Measurements from ENCODE around the gene SLC25A18. TPM values are rescaled to one million over a fixed set of nuclear protein-coding genes. Genes with fewer than 3 reads are reported as not detected.
A peak's percentile ranks its signal among the peaks of the same experiment; 100 is the strongest.

The SLC25A18 gene
- total RNA-seq, 2 donors from 2014 or later, result 6.9 to 14.3 TPM

DNA sequence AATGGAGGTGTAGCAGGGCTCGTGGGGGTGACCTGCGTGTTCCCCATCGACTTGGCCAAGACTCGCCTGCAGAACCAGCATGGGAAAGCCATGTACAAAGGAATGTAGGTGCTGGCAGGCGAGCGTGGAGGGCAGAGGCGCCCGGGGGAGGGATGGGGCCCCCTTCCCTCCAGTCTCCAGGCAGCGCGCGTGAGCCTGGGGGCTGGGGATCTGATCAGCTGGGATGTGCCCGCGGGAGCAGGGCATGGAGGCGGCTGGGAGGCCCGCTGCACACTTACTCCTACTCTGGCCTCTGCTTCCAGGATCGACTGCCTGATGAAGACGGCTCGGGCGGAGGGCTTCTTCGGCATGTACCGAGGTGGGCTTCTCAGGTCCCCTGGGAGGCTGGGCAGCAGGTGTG lies 17.8 kb downstream of the SLC25A18 start:
- Histone ChIP-seq H3K36me3 (ENCODE audit: control insufficient read depth, insufficient read depth, low read length) (no peaks in the 10 kb centered on the region), H3K9me3 (ENCODE audit: control insufficient read depth, low read length) (no peaks in the 10 kb centered on the region), H3K4me3 (ENCODE audit: low read length) (no peak overlapping the region), H3K9ac (ENCODE audit: extremely low read depth, low read length, poor library complexity, severe bottlenecking) (no peak overlapping the region), H3K27me3 (ENCODE audit: control insufficient read depth, insufficient read depth, low read length, poor library complexity, severe bottlenecking) (no peaks in the 10 kb centered on the region), H3K4me1 (ENCODE audit: control insufficient read depth, insufficient read depth, low read length) (peaks cover 19% of the 10 kb centered on the region), H3K27ac (ENCODE audit: low read depth, low read length) (peak overlapping the region; percentile 47)
- no peaks in the 10 kb centered on the region for H3K27me3 Mint-ChIP-seq (ENCODE audit: insufficient read depth)
- no peak for DNase-seq
- peaks cover 22% of the 10 kb centered on the region for H3K36me3 Mint-ChIP-seq (ENCODE audit: low read depth)
- H3K4me3 Mint-ChIP-seq, result no peak overlapping the region
- no peaks in the 10 kb centered on the region for H3K9me3 Mint-ChIP-seq
- H3K4me1 Mint-ChIP-seq, result peaks cover 22% of the 10 kb centered on the region
- TF ChIP-seq, protein P1, sequence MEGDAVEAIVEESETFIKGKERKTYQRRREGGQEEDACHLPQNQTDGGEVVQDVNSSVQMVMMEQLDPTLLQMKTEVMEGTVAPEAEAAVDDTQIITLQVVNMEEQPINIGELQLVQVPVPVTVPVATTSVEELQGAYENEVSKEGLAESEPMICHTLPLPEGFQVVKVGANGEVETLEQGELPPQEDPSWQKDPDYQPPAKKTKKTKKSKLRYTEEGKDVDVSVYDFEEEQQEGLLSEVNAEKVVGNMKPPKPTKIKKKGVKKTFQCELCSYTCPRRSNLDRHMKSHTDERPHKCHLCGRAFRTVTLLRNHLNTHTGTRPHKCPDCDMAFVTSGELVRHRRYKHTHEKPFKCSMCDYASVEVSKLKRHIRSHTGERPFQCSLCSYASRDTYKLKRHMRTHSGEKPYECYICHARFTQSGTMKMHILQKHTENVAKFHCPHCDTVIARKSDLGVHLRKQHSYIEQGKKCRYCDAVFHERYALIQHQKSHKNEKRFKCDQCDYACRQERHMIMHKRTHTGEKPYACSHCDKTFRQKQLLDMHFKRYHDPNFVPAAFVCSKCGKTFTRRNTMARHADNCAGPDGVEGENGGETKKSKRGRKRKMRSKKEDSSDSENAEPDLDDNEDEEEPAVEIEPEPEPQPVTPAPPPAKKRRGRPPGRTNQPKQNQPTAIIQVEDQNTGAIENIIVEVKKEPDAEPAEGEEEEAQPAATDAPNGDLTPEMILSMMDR (conservative IDR thresholded peaks at IDR 0.05), result no peak
- WGBS, 2 experiments (ENCODE audit: insufficient coverage in 1 of 2, insufficient read length in 1 of 2), result 95 to 98% methylated on average over 12 to 21 of the region's 21 CpGs
- peak overlapping the region; percentile 61 for H3K27ac Mint-ChIP-seq

DNA sequence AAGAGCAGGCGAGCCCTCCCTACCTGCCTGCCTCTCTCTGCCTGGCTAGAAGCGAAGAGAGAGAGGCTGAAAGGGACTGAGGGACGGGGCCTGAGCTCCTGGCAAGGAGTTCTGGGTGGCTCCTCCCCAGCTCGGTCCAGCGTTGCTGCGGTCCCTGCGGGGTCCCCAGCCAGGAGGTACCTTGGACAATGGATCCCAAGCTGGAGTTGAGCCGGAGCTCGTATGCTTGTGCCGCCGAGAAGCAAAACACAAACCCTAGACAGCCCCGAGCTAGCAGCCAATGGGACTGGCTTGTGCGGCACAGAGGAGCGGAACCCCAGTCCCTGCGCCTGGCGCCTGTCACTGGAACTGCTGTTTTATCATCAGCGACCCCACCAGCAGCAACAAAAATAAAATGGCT lies 18.3 kb downstream of the SLC25A18 start:
- H3K9ac ChIP-seq (ENCODE audit: extremely low read depth, low read length, poor library complexity, severe bottlenecking), result no peak overlapping the region
- peaks cover 19% of the 10 kb centered on the region for H3K4me1 ChIP-seq (ENCODE audit: control insufficient read depth, insufficient read depth, low read length)
- H3K27me3 Mint-ChIP-seq (ENCODE audit: insufficient read depth), result no peaks in the 10 kb centered on the region
- H3K36me3 ChIP-seq (ENCODE audit: control insufficient read depth, insufficient read depth, low read length), result no peaks in the 10 kb centered on the region
- no peaks in the 10 kb centered on the region for H3K27me3 ChIP-seq (ENCODE audit: control insufficient read depth, insufficient read depth, low read length, poor library complexity, severe bottlenecking)
- no peak for DNase-seq
- no peak overlapping the region for H3K27ac Mint-ChIP-seq
- 94 to 95% methylated on average over 12 to 17 of the region's 17 CpGs for WGBS, 2 experiments (ENCODE audit: insufficient coverage in 1 of 2, insufficient read length in 1 of 2)
- TF ChIP-seq, protein P1 (conservative IDR thresholded peaks at IDR 0.05), result no peak
- H3K4me3 ChIP-seq (ENCODE audit: low read length), result no peak overlapping the region
- no peak overlapping the region for H3K27ac ChIP-seq (ENCODE audit: low read depth, low read length)
- H3K36me3 Mint-ChIP-seq (ENCODE audit: low read depth), result peaks cover 22% of the 10 kb centered on the region
- H3K4me3 Mint-ChIP-seq, result no peak overlapping the region
- no peaks in the 10 kb centered on the region for H3K9me3 Mint-ChIP-seq
- peaks cover 22% of the 10 kb centered on the region for H3K4me1 Mint-ChIP-seq
- no peaks in the 10 kb centered on the region for H3K9me3 ChIP-seq (ENCODE audit: control insufficient read depth, low read length)

DNA sequence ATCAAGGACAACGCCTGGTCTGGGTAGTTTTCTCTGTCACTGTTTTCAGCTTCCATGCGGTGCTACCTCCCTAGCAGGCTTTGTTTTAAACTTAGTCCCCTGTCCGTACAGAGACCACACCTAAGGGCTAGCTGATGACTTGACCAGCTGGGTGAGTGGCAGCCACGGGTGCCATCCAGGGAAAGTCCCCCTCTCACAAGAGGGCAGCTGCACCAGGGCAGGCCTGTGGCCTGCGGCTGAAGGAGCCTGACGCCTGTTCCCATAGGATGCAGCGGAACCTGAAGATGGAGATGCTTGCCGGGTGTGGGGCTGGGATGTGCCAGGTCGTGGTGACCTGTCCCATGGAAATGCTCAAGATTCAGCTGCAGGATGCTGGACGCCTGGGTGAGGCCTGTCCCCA lies 19.9 kb downstream of the SLC25A18 start:
- TF ChIP-seq, protein P1 (conservative IDR thresholded peaks at IDR 0.05), result no peak
- H3K4me1 ChIP-seq (ENCODE audit: control insufficient read depth, insufficient read depth, low read length), result peaks cover 18% of the 10 kb centered on the region
- no peaks in the 10 kb centered on the region for H3K36me3 ChIP-seq (ENCODE audit: control insufficient read depth, insufficient read depth, low read length)
- H3K27me3 Mint-ChIP-seq (ENCODE audit: insufficient read depth), result no peaks in the 10 kb centered on the region
- DNase-seq, result no peak
- H3K27ac ChIP-seq (ENCODE audit: low read depth, low read length), result no peak overlapping the region
- 91 to 94% methylated on average over 8 to 10 of the region's 10 CpGs for WGBS, 2 experiments (ENCODE audit: insufficient coverage in 1 of 2, insufficient read length in 1 of 2)
- no peak overlapping the region for H3K27ac Mint-ChIP-seq
- H3K4me1 Mint-ChIP-seq, result peaks cover 21% of the 10 kb centered on the region
- H3K4me3 Mint-ChIP-seq, result no peak overlapping the region
- no peak overlapping the region for H3K9ac ChIP-seq (ENCODE audit: extremely low read depth, low read length, poor library complexity, severe bottlenecking)
- no peaks in the 10 kb centered on the region for H3K27me3 ChIP-seq (ENCODE audit: control insufficient read depth, insufficient read depth, low read length, poor library complexity, severe bottlenecking)
- no peaks in the 10 kb centered on the region for H3K9me3 ChIP-seq (ENCODE audit: control insufficient read depth, low read length)
- no peak overlapping the region for H3K4me3 ChIP-seq (ENCODE audit: low read length)
- H3K9me3 Mint-ChIP-seq, result no peaks in the 10 kb centered on the region
- H3K36me3 Mint-ChIP-seq (ENCODE audit: low read depth), result peaks cover 27% of the 10 kb centered on the region
